NOMO-1 (cell line): ENCODE measurements around the gene CLDN22.

Source experiments
- DNase-seq, 2 experiments: peaks; one replicate each; lab custom pipeline; 2025; ENCODE audit not compliant: unreplicated experiment in 2 of 2; lab: John Stamatoyannopoulos, UW

Gene CLDN22

DNA sequence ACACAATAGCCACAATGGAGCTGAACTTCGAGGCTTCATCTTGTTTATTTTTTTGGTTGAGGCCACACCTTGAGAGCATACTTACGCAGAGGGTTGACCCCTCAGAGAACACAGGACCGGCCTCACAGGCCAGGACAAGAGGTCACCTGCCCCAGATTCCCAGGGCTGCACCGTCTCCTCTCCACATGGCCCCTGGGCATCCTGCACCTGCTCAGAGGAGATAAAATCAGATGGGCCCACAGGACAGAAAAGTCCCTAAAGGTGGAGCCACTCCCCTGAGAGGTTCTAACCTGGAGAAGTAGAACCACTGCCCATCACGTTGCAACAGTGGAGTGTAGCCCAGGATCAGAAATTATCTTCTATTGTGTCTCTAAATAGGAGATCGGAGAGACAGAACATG, 3.2 kb upstream of the CLDN22 start:
- DNase-seq = no peak

- no peak for DNase-seq
These were observed 2.2 kb upstream of the CLDN22 start, which contains the start of gene CLDN24 for GRCh38 chr4:183322326-183322725. Gene CLDN24, minus strand, starts transcription at chr4:183322426. Its CDS starts 0 bp downstream, at chr4:183322426.

DNA sequence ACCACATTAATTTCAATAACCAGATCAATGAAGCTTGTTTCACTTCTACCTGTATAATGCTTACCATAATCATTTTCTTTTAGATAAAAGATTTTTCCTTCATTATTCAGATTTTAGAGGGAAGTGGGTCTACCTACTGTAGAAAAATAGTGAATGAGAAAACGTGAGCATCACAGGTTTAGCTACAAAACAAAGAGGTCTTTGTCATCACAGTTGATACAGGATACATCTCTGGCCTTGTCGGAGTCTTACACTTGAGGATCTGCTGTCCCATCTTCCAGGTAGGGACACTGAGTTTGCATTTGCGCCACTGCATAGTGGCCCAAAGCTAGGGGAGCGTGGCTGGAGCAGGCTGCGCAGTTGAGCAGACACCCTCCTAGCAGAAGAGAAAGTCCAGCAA, 1.4 kb upstream of the CLDN22 start:
- DNase-seq = no peak

GRCh38 chr4:183321079-183321478, 1.0 kb upstream of the CLDN22 start:
- no peak for DNase-seq

GRCh38 chr4:183318656-183319055, 1.4 kb downstream of the CLDN22 start:
- no peak for DNase-seq

- no peak for DNase-seq
These were observed 5.3 kb downstream of the CLDN22 start for GRCh38 chr4:183314806-183315205.

- no peak for DNase-seq
These were observed 5.7 kb downstream of the CLDN22 start for GRCh38 chr4:183314336-183314735.

GRCh38 chr4:183312841-183313240, 7.2 kb downstream of the CLDN22 start:
- no peak for DNase-seq

DNA sequence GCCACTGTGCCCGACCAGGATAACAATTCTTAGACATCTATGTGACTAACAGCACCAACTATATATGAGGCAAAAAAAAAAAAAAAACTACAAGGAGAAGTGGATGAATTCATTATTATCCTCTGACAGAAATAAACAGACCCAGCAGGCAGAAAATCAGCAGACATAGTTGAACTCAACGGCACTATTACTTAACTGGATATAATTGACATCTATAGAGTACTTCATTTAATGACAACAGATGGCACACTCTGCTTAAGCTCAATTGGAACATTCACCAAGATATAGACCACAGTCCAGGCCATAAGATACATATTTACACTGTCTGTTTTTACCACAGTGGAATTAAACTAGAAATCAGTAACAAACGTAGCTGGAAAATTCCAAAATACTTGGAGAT, 13.3 kb downstream of the CLDN22 start:
- no peak for DNase-seq

GRCh38 chr4:183304538-183304937, 15.5 kb downstream of the CLDN22 start:
- no peak for DNase-seq

DNA sequence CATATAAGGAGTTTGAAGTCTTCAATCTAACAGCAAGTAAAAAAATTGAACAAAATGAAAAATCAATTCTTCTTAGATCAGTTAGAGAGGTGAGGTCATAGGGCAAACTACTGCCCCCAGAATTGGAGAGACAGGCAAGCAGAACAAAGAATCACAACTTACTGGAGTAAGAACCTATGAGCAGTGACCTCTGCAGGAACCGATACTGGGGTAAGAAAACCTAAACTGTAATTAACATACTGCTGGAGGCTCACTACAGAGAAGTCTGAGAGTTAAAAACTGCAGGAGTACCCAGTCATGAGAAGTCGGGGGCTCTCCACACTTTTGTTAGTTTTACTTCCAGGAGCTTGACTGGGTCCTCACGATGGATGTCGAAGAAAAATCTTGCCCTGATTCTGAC, 16.0 kb downstream of the CLDN22 start:
- peak in 1 of 2 experiments; percentile 10 for DNase-seq

DNA sequence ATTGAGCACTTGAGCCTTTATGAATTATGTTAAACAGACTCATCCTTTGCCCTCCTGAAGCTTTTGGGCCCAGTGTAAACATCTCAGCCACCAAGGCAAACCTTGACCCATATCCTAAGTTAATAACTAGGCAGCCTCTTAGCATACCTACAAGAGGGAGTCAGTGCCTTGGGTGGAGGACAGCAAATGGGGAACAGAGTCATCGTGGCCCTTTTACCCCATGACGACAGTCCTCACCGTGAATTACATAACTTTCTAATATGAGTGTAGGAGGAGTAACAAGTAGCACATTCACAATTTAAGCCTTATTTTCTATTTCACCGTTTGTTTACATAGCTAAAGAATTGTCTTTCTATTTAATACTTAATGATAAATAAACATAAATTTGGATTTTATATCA, 16.8 kb downstream of the CLDN22 start:
- DNase-seq = peak; percentile 13 to 19

- no peak for DNase-seq
These were observed 19.4 kb downstream of the CLDN22 start for GRCh38 chr4:183300655-183301054.

DNA sequence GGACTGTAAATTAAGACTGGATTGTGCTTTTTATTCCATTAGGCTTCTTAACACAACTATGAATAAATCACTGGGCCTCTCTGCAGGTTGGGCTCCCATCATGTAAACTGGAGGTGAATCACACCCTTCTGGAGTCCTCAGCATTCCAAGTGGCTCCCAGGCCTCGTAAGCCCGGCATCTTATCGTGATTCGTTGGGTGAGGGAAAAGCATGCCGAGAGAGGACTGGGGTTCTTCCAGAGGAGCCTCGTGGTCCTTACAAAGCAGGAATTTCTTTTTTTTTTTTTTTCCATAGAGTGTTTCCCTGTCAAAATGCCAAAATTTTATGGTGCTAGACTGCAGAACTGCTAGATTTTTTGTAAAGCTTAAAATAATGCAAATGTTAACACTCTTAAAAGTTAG, 20.0 kb downstream of the CLDN22 start:
- DNase-seq = no peak

DNA sequence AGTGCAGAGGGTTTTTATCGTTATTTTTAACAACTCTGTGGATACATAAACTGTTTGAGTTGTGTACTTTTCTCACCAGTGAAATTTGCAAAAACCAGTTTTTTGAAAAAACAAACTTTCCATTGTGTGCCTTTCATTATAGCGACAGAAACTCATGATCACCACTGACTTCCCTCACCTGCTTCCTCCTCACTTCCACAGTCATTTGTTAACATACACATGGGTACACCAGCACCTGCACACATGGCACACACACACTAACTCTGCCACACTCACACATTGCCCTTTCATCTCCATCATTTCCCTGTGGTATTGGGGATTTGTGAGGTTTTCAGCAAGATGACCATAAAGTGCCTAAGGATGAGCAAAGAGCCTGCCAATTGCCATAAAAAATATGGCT, 20.6 kb downstream of the CLDN22 start:
- no peak for DNase-seq

DNA sequence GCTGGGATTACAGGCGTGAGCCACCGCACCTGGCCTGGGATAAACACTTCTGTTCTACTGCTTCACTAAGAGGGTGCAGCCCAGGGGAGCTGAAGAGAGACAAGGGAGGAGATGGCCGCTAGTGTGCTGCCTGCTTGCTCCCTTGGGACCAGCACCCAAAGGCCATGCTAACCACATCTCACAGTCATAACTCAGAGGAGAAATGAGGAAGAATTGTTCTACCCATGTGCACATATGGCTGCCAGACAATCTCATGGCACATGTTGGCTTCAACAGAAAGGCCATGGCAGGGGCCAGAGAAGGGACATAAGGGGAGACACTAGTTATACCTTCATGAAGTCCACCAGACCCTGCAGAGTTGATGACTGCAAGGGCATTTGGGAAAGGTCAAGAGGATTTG, 22.4 kb downstream of the CLDN22 start:
- DNase-seq = no peak

GRCh38 chr4:183295711-183296110, 24.4 kb downstream of the CLDN22 start:
- DNase-seq = no peak

DNA sequence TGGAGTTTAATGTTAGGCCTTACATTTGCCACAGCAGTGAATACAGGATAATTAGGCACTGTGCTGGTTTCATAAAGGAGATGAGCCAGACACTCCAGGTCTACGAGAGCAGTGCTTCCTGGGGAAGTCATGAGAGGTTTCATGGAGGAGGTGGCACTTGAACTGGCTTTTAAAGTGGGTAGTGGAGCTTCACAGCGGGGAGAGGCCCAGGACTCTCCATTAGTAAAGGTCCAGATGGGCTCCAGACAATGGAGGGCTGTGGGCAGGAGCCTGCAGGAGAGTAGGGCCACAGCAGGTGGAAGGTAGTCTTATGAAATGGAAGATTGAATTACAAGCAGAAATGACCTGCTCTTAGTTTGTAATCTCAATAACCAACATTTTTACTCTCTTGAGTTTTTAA, 29.0 kb downstream of the CLDN22 start:
- DNase-seq = no peak

- no peak for DNase-seq
These were observed 30.4 kb downstream of the CLDN22 start for GRCh38 chr4:183289688-183290087.

- DNase-seq = no peak
These were observed 31.1 kb downstream of the CLDN22 start for GRCh38 chr4:183288955-183289354.

DNA sequence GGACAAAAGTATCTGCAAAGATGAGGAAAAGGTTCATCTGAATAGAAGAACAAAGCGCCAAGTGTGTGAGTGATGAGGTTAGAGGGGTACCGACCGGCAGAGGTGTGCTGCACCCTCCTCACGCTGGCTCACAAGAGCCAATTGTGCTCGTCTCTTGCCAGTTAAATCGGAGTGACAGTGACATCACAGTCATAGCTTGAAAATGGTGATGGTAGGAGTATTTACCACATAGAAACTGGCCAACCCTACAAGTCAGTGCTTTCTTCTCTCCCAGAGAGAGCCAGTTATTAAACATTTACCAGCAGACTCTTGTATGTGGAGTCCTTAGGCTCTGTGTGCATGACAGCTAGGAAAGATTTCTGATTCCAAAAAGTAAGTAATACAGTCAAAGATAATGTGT, 32.4 kb downstream of the CLDN22 start:
- DNase-seq = no peak

DNA sequence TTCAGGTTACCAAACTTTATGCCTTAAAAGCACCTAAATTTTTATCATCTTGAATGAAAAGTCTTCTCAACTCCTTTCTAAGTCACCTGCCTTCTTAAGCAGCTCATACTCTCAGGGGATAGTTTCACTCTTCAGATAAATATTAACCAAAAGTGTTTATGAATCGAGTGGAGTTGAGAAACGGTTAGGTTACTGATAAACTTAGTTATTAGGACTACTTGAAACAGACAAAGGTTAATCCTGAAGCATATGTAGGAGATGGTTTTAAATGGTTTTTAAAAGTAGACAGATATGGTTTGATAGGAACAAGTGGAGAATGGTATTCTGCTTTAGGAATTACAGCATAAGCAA, 32.8 kb downstream of the CLDN22 start:
- no peak for DNase-seq

GRCh38 chr4:183286590-183287308, 33.3 kb downstream of the CLDN22 start:
- DNase-seq = no peak
